NCI-H2196 treated with DMSO at 0.1 percent for 48 hours (cell line): ENCODE results near the gene GOLGA6L4.
"Not testable (repeated sequence)": the region's sequence is repeated elsewhere in the genome, so short reads cannot be mapped to it uniquely, and the experiment has no call there.

Source experiments
- DNase-seq: peaks from one replicate; lab custom pipeline; 2025; ENCODE audit not compliant: unreplicated experiment; lab: John Stamatoyannopoulos, UW

The GOLGA6L4 gene, protein sequence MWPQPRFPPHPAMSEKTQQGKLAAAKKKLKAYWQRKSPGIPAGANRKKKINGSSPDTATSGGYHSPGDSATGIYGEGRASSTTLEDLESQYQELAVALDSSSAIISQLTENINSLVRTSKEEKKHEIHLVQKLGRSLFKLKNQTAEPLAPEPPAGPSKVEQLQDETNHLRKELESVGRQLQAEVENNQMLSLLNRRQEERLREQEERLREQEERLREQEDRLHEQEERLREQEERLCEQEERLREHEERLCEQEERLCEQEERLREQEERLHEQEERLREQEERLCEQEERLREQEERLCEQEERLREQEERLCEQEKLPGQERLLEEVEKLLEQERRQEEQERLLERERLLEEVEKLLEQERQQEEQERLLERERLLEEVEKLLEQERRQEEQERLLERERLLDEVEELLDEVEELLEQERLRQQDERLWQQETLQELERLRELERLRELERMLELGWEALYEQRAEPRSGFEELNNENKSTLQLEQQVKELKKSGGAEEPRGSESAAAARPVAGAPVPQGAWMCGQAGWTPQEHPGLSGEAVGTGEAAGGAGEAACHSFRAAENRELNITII

DNA sequence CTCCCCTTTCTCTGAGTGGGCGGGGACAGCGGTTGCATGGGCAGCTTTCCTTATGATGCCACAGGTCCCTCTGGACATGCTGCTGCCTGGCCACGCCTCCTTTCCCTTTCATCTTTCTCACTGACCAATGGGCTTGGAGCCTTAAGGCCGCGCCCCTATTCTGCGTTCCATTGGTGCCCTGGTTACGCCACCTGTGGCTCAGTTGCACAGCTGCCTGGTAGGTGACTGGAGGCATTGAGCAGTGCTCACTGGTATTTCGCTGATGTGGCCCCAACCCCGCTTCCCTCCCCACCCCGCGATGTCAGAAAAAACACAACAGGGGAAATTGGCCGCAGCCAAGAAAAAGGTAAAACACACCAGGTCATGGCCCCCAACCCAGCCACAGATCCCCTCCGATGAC lies at the start of gene GOLGA6L4:
GOLGA6L4 (plus strand) TSS at position 201 of the 400 bp plus-strand sequence; CDS start at position 263, 62 bp downstream.
- not testable (repeated sequence) for DNase-seq

DNA sequence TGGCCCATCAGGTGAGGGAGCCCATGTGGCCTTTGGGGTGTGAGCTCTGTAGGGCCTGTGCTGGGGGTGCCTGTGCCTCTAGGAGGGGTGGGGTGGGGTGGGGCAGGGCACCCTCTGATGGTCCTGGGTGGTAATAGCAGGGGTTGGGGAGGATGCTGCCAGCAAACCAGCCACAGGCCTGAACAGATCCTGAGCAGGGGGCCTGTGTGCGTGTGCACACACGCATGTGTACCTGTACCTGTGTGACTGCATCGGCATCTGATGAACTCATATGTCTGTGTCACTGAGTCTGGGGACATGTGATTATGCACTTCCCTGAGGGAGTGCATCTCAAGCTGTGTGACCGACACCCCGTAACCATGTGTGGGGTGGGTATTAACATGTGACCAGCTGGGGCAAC lies 42.6 kb upstream of the GOLGA6L4 start:
- DNase-seq: not testable (repeated sequence)

DNA sequence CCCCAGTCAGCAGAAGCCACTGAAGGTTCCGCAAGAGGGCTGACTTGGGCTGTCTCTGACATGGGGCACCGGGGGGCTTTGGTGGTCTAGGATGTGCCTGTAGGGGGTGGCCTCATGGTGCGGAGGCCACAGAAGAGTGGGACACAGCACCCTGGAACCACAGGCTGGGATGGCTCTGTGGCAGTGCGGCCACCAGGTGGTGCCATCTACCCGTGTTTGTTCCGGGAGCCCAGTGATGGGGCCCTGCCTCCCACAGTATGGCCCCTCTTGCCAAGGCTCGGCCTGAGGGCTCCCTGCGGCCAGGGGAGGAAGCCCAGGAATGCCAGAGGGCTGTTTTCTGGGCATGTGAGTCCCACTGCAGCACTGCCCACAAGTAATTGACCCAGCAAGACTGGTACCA lies 40.0 kb upstream of the GOLGA6L4 start:
- DNase-seq: not testable (repeated sequence)

DNA sequence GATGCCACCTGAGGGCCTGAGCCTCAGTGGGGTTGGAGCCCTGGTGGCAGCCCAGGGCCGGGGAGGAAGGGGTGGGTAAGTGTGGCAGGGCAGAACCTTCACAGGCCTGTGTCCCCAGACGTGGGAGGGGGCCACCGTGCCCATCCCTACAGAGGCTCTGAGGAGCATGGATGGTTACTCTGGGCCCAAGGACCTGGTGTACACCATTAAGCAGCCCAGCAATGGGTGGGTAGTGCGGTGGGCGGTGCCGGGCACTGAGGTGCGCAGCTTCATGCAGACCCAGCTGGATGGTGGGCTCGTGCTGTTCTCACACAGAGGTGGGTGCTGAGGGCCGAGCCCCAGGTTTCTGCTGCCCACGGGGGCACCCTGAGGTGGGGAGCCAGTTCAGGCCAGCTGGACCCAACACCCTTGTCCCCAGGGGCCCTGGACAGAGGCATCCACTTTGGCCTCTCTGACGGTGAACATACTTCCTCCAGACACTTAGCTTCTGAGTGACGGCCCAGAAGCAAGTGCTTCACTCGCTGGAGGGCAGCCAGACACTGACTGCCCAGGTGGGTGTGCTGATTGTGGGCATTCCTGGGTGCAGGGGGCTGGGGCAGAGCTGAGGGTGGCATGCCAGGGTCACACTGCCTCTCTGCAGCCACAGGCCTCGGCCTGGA lies 38.9 kb upstream of the GOLGA6L4 start:
- DNase-seq: not testable (repeated sequence)

DNA sequence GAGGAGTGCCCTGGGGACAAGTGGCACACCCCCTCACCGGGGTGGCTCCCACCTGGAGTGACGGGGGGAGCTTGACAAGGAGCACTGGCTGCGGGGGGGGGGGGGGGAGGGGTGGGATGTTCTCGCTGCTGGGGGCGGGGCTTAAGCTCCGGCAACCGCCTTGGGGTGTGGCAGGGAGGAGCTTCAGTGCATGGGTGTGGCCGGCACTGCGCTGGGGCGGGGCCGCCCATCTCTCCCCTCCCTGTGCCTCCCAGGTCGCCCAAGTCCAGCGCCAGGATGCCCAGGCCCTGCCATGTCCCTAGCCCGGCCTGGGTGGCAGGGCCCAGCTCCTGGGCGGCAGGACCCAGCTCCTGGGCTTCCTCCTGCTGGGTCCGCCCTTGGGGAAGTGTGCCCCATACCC lies 35.7 kb upstream of the GOLGA6L4 start:
- not testable (repeated sequence) for DNase-seq

DNA sequence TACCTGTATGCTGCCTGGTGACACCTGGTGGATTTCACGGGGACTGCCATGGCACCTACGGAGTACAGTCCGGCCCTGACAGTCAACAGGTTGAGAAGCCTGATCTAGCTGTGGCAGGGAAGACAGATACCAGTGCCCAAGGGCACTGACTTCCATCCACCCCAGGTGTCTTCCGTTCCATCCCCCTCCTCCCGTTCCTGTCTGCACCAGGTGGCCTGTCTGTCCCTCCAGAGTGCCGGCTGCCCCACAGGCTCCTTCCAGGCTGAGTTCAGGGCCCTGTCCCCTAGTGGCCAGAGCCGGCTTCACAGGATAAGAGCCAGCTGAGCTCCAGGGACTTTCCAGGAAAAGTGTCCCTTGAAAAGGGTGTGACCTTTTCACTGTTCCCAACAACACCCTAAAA lies 10.9 kb downstream of the GOLGA6L4 start:
- not testable (repeated sequence) for DNase-seq
